HAP-1 (cell line): ENCODE measurements around the gene STYXL1.

Experiments
- DNase-seq, 2 experiments: peaks; one replicate each; pipeline ENCODE4 v3.0.0-alpha.2; 2016 to 2020; ENCODE audit warnings: low spot score in 2 of 2
- H3K27me3 ChIP-seq: fragments of 250-450 bp; sonication (Bioruptor Pico); 2 replicates; pipeline ENCODE4 v1.5.1; 2020; ENCODE audit warnings: low read depth, mild to moderate bottlenecking, moderate library complexity
- H3K36me3 ChIP-seq: fragments of 250-450 bp; sonication (Bioruptor Pico); replicated peaks from 2 replicates; pipeline ENCODE4 v1.5.1; 2020; ENCODE audit warnings: mild to moderate bottlenecking
- H3K4me1 ChIP-seq: fragments of 250-450 bp; sonication (Bioruptor Pico); 2 replicates; pipeline ENCODE4 v1.5.1; 2020; ENCODE audit warnings: mild to moderate bottlenecking
- H3K4me3 ChIP-seq: fragments of 250-450 bp; sonication (Bioruptor Pico); 2 replicates; pipeline ENCODE4 v1.5.1; 2020; ENCODE audit warnings: mild to moderate bottlenecking, moderate library complexity
- H3K9me3 ChIP-seq: fragments of 250-450 bp; sonication (Bioruptor Pico); 2 replicates; pipeline ENCODE4 v1.5.1; 2020; ENCODE audit warnings: mild to moderate bottlenecking, moderate library complexity
- in situ Hi-C: fragments of 300-500 bp; cut with MboI; formaldehyde crosslinking; loops from 3 replicates; pipeline ENCODE4 v1.14.3; 2020; ENCODE audit warnings: low sequenced_read_pairs, inconsistent platforms, mixed read lengths

STYXL1 gene

GRCh38 chr7:76002139-76002538 is 45.7 kb downstream of the STYXL1 start:
- H3K36me3 ChIP-seq = peaks cover 29% of the 10 kb centered on the region
- no peaks in the 10 kb centered on the region for H3K27me3 ChIP-seq
- no peaks in the 10 kb centered on the region for H3K9me3 ChIP-seq
- no peak for DNase-seq
- no peaks in the 10 kb centered on the region for H3K4me1 ChIP-seq
- no peak overlapping the region for H3K4me3 ChIP-seq
- in situ Hi-C loops = no loop called here

- Histone ChIP-seq H3K36me3 (peaks cover 29% of the 10 kb centered on the region), H3K27me3 (no peaks in the 10 kb centered on the region), H3K4me1 (no peaks in the 10 kb centered on the region), H3K4me3 (no peak overlapping the region), H3K9me3 (no peaks in the 10 kb centered on the region)
- in situ Hi-C loops = no loop called here
- no peak for DNase-seq
Observed at GRCh38 chr7:76000566-76000965, 47.2 kb downstream of the STYXL1 start.

- in situ Hi-C loops = no loop called here
- DNase-seq = no peak
- Histone ChIP-seq H3K9me3 (no peaks in the 10 kb centered on the region), H3K27me3 (no peaks in the 10 kb centered on the region), H3K4me1 (peaks cover 7% of the 10 kb centered on the region), H3K4me3 (no peak overlapping the region), H3K36me3 (peaks cover 16% of the 10 kb centered on the region)
Observed at GRCh38 chr7:75998038-75998437, 49.8 kb downstream of the STYXL1 start.

DNA sequence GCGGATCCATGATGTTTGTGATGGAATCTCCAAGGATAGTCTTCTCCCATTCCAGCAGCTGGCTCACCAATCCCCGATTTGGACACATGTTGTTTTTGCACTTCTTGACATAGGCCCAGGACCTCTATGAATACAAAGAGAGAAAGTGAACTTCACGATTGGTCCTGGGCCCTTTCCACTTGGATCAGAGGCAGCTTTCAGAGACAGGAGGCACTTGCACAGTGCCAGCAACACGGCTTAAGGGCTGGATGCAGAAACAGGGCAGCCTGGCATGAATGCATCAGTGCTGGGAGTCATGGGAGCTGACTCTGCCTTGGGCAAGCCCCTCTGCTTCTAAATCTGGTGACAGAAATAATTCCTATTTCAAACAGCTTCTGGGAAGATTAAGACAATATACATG is 51.3 kb downstream of the STYXL1 start:
- H3K4me1 ChIP-seq = peaks cover 7% of the 10 kb centered on the region
- DNase-seq = no peak
- in situ Hi-C loops = no loop called here
- no peaks in the 10 kb centered on the region for H3K9me3 ChIP-seq
- no peaks in the 10 kb centered on the region for H3K27me3 ChIP-seq
- no peak overlapping the region for H3K4me3 ChIP-seq
- H3K36me3 ChIP-seq = peaks cover 14% of the 10 kb centered on the region

DNA sequence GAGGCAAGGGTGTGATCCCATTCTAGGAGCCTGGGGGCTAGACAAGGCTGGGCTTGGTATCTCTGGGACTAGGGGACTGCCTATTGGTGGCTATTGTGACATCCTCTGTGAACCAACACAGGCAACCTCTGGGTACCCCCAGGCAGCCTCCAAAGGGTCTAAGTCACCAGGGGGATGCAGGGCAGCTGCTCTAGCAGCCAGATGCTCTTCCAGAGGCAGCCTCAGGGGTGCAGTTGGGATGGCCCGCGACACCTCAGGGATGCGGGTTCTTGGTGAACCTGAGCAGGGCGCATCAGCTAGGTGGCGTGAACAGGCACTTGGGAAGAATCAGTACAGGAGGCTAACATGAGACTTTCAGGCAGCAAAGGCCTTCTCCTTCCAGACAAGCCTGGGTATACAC is 51.8 kb downstream of the STYXL1 start:
- Histone ChIP-seq H3K27me3 (no peaks in the 10 kb centered on the region), H3K36me3 (peaks cover 12% of the 10 kb centered on the region), H3K4me1 (peaks cover 7% of the 10 kb centered on the region), H3K9me3 (no peaks in the 10 kb centered on the region), H3K4me3 (no peak overlapping the region)
- in situ Hi-C loops = no loop called here
- no peak for DNase-seq

GRCh38 chr7:75995052-75995471 is 52.7 kb downstream of the STYXL1 start:
- H3K27me3 ChIP-seq = no peaks in the 10 kb centered on the region
- no peaks in the 10 kb centered on the region for H3K9me3 ChIP-seq
- H3K36me3 ChIP-seq = peaks cover 7% of the 10 kb centered on the region
- H3K4me1 ChIP-seq = peaks cover 7% of the 10 kb centered on the region
- peak in 1 of 2 experiments; percentile 17 for DNase-seq
- in situ Hi-C loops = no loop called here
- peak overlapping the region; percentile 70 for H3K4me3 ChIP-seq

DNA sequence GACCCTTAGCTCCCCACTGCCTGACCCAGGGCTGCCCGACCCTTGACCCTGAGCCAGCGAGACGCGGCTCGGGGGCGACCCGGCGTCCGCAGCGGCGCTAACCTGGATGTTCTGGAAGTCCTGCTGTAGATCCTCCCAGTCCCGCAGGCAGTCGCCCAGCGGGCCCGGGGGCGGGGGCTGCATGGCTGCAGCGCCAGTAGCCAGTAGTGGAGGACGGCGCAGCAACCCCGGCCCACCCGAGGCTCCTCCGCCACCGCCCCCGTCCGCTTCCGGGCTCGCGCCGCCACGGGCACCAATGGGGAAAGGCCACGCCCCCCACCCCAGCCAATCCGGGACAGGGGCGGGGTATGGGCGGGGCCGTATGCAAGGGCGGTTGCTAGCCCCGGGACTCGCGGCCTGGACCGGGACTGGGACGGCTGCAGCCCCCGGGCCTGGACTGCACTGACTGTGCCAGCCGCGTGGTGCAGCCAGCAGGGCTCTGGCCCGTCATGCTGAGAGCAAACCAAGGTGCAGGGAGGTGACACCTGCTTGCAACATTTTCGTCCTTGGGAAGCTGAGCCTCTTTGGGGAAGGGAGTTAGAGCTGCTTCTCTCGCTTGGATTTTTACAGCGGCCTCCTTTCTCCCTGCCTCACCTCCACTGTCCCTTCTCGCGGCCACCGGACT is 53.3 kb downstream of the STYXL1 start, which contains the start of gene TMEM120A:
Gene TMEM120A (minus strand): TSS at position 208 of the 664 bp plus-strand sequence. CDS start 25 bp downstream, at position 183.
- Histone ChIP-seq H3K36me3 (peaks cover 7% of the 10 kb centered on the region), H3K4me3 (peak within 1 kb of the TSS; percentile 70), H3K27me3 (no peaks in the 10 kb centered on the region), H3K4me1 (peaks cover 7% of the 10 kb centered on the region), H3K9me3 (no peaks in the 10 kb centered on the region)
- peak; percentile 90 to 99 for DNase-seq
- in situ Hi-C loops = no loop called here

DNA sequence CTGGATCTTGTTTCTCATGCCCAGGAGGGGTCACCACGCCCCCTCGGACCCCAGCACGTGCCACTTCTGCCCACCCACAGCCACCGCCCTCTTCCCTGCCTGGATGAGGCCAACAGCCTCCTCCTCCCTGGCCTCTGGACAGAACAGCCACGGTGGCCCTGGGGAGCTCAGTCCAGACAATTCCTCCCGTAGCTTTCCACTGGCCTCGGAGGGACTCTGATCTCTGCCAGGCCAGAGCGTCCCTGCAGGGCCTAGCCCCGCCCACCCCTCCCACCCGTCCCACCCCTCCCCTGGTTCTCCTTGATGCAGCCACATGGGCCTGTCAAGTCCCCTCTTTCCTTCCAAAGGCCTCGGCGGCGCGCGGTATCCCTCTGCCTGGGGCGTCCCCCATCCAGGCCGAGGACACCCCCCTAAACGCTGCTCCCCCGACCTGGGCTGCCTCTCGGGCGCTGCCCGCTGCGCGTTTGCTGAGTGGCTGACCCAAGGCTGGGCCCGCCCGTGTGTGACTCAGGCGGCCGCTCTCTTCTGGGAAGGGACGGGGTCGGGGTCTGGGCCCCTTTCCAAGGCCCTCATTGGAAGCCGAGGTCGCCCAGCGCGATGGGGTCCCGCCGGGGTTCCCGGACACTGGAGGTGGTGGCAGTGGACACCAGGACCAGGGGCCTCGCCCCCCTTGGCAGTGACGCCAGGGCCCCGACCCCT is 54.0 kb downstream of the STYXL1 start:
- Histone ChIP-seq H3K4me1 (peaks cover 7% of the 10 kb centered on the region), H3K36me3 (peaks cover 4% of the 10 kb centered on the region), H3K4me3 (peak overlapping the region; percentile 70), H3K27me3 (no peaks in the 10 kb centered on the region), H3K9me3 (no peaks in the 10 kb centered on the region)
- in situ Hi-C loops = no loop called here
- peak; percentile 51 to 59 for DNase-seq

GRCh38 chr7:75992083-75992755 is 55.6 kb downstream of the STYXL1 start:
- in situ Hi-C loops = no loop called here
- Histone ChIP-seq H3K4me3 (no peak overlapping the region), H3K4me1 (peaks cover 7% of the 10 kb centered on the region), H3K9me3 (no peaks in the 10 kb centered on the region), H3K27me3 (no peaks in the 10 kb centered on the region), H3K36me3 (peaks cover 6% of the 10 kb centered on the region)
- no peak for DNase-seq

GRCh38 chr7:75991531-75992082 is 56.2 kb downstream of the STYXL1 start:
- in situ Hi-C loops = no loop called here
- Histone ChIP-seq H3K36me3 (peaks cover 12% of the 10 kb centered on the region), H3K27me3 (no peaks in the 10 kb centered on the region), H3K4me1 (peaks cover 7% of the 10 kb centered on the region), H3K4me3 (no peak overlapping the region), H3K9me3 (no peaks in the 10 kb centered on the region)
- no peak for DNase-seq

DNA sequence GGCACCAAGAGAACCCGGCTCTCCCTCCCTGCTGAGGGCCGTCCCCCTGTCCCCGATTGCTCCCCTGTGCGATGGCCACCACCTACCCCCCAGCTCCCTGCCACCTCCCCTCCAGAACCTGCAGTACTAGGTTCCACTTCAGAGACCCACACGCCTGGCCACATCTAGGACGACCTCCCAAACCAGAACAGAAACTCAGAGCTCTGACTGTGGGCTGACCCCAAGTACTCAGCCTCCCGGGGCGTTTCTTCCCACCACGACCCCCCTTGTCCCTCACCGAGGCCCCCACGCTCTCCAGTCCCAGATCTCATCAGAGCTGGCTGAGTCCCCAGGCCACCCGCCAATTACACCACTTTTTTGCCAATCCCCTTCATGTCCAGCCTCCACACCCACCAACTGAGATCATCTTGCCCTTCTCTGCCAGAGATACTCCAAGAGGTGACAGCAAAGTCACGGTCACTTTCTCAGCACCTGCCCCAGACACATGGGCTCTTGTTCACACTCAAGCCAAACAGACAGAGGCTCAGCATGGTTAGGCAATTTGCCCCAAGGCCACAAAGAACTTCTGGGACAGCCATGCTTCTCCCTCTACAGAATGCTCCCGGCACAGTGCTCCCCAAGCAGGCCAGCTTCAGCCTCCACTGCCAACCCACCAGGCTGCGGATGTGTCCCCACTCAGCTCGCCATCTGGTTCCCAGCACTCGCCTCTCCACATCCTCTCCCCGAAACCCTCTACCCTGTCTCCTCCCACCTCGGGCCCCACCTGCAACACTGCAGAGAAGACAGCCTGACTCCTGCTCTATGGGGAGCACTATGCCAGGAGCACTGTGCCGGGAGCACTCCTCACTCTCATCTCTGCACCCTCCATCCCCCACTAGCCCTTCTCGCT is 58.1 kb downstream of the STYXL1 start:
- H3K27me3 ChIP-seq = no peaks in the 10 kb centered on the region
- H3K4me3 ChIP-seq = no peak overlapping the region
- in situ Hi-C loops = no loop called here
- peaks cover 5% of the 10 kb centered on the region for H3K4me1 ChIP-seq
- no peaks in the 10 kb centered on the region for H3K9me3 ChIP-seq
- no peak for DNase-seq
- H3K36me3 ChIP-seq = peaks cover 30% of the 10 kb centered on the region

DNA sequence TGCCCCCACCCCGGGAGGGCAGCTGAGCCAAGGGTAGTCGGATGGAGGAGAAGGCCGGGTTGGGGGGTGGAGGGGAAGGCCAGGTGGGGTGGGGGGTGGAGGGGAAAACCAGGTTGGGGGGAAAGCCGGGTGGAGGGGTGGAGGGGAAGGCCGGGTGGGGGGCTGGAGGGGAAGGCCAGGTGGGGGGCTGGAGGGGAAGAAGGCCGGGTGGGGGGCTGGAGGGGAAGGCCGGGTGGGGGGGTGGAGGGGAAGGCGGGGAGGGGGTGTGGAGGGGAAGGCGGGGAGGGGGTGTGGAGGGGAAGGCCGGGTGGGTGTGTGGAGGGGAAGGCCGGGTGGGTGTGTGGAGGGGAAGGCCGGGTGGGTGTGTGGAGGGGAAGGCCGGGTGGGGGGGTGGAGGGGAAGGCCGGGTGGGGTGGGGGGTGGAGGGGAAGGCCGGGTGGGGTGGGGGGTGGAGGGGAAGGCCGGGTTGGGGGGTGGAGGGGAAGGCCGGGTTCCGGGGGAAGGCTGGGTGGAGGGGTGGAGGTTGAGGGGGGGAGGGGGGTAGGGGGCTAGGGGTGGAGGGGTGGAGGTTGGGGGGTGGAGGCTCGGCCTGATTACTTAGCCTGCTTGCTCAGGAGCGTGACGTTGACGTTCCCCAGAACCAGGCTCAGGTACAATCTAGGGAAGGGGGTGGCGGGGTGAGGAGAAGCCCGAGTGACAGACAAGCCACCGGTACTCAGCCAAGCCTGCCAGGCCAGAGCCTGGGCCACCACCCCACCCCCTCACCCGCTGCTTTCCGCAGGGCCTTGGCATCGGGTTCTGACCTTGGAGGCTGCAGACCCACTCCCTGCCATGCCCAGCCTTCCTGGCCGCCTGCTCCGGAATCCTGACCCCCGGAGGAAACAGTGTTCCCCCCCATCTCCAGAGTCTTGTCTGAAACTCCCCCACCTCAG is 59.0 kb downstream of the STYXL1 start:
- H3K27me3 ChIP-seq = no peaks in the 10 kb centered on the region
- no peaks in the 10 kb centered on the region for H3K9me3 ChIP-seq
- 0 out of 2 replicates have a peak, but pooled peaks cover 4% of the 10 kb centered on the region for H3K4me1 ChIP-seq
- DNase-seq = no peak
- H3K36me3 ChIP-seq = peaks cover 33% of the 10 kb centered on the region
- no peak overlapping the region for H3K4me3 ChIP-seq
- in situ Hi-C loops = no loop called here
